ENCODE results near the gene CHMP1B.

GRCh38 chr18:11861583-11862288 lies 10.5 kb downstream of the CHMP1B start:
- TF ChIP-seq POLR2AphosphoS5 (IDR thresholded peaks at IDR 0.05) = no peak
- TF ChIP-seq CTCF (IDR thresholded peaks at IDR 0.05; ENCODE audit: poor library complexity, severe bottlenecking) = no peak
- no peak for TF ChIP-seq RAD21 (conservative IDR thresholded peaks at IDR 0.05)
- no peak for TF ChIP-seq EZH2 (IDR thresholded peaks at IDR 0.05; ENCODE audit: borderline replicate concordance, insufficient read depth, low read length, poor library complexity, severe bottlenecking)
- TF ChIP-seq EP300 (conservative IDR thresholded peaks at IDR 0.05; ENCODE audit: poor library complexity, severe bottlenecking) = no peak
